ENCODE results near the gene MFAP3L. TPM values are rescaled to one million over a fixed set of nuclear protein-coding genes. Genes with fewer than 3 reads are reported as not detected.
A peak's percentile ranks its signal among the peaks of the same experiment; 100 is the strongest.

Gene MFAP3L
- total RNA-seq, 4 donors from 2014 or later, result 5.4 to 10.6 (median 8.4) TPM

- Histone ChIP-seq H3K4me3 (replicated peaks in 1 of 3) (no peak overlapping the region), H3K9me3 (no peaks in the 10 kb centered on the region), H3K36me3 (no peaks in the 10 kb centered on the region), H3K4me1 (no peaks in the 10 kb centered on the region), H3K27me3 (no peaks in the 10 kb centered on the region), H3K27ac (no peak overlapping the region)
- WGBS, 2 donors, result 45 to 57% methylated on average over 5 of the region's 5 CpGs
- peak; percentile 3 to 38 for DNase-seq
- no peak for TF ChIP-seq POLR2A (IDR thresholded peaks at IDR 0.05)
- no peak for TF ChIP-seq CTCF (IDR thresholded peaks at IDR 0.05)
- intact Hi-C loops (cut with DNase I), result no loop called here
These were observed 20.7 kb downstream of the MFAP3L start for GRCh38 chr4:170005472-170005871.

GRCh38 chr4:170004651-170005295 is 21.4 kb downstream of the MFAP3L start:
- Histone ChIP-seq H3K9me3 (no peaks in the 10 kb centered on the region), H3K27ac (no peak overlapping the region), H3K36me3 (no peaks in the 10 kb centered on the region), H3K27me3 (no peaks in the 10 kb centered on the region), H3K4me3 (replicated peaks in 1 of 3) (no peak overlapping the region), H3K4me1 (no peaks in the 10 kb centered on the region)
- no peak for TF ChIP-seq CTCF (IDR thresholded peaks at IDR 0.05)
- no peak for TF ChIP-seq POLR2A (IDR thresholded peaks at IDR 0.05)
- intact Hi-C loops (cut with DNase I), result no loop called here
- DNase-seq, result no peak
- WGBS, 2 donors, result 82 to 87% methylated on average over 5 of the region's 5 CpGs

- 93 to 95% methylated on average over 12 of the region's 12 CpGs for WGBS, 2 donors
- Histone ChIP-seq H3K36me3 (no peaks in the 10 kb centered on the region), H3K27me3 (no peaks in the 10 kb centered on the region), H3K27ac (no peak overlapping the region), H3K4me3 (replicated peaks in 1 of 3) (no peak overlapping the region), H3K4me1 (peaks cover 0 to 5% of the 10 kb centered on the region in 2 donors), H3K9me3 (no peaks in the 10 kb centered on the region)
- no peak for TF ChIP-seq POLR2A (IDR thresholded peaks at IDR 0.05)
- TF ChIP-seq CTCF (IDR thresholded peaks at IDR 0.05), result no peak
- intact Hi-C loops (cut with DNase I), result no loop called here
- no peak for DNase-seq
These were observed 22.8 kb downstream of the MFAP3L start for GRCh38 chr4:170003071-170004070.

- Histone ChIP-seq H3K4me1 (peaks cover 5% of the 10 kb centered on the region in 2 donors), H3K4me3 (replicated peaks in 1 of 3) (no peak overlapping the region), H3K9me3 (no peaks in the 10 kb centered on the region), H3K27ac (no peak overlapping the region), H3K36me3 (no peaks in the 10 kb centered on the region), H3K27me3 (no peaks in the 10 kb centered on the region)
- TF ChIP-seq CTCF (IDR thresholded peaks at IDR 0.05), result no peak
- TF ChIP-seq POLR2A (IDR thresholded peaks at IDR 0.05), result no peak
- DNase-seq, result no peak
- intact Hi-C loops (cut with DNase I), result no loop called here
- 66 to 74% methylated on average over 5 of the region's 5 CpGs for WGBS, 2 donors
These were observed 24.4 kb downstream of the MFAP3L start for GRCh38 chr4:170001745-170002267.

All from thyroid gland (tissue), 4 donors.